Placental pericyte (primary cell): ENCODE results near the gene MCM10. TPM values are rescaled to one million over a fixed set of nuclear protein-coding genes. Genes with fewer than 3 reads are reported as not detected.

Experiments
- small RNA-seq: library from RNA; depleted of rRNA; stranded (forward); fragments of <200 nt; gene quantifications from one replicate; pipeline ENCODE3, GENCODE V24; 2012; ENCODE audit warnings: low replicate concordance
- total RNA-seq: library from RNA; depleted of rRNA; stranded (reverse); fragments of >200 nt; gene quantifications from 2 replicates; pipeline ENCODE4 v1.2.3, GENCODE V29; 2012

MCM10 gene
- total RNA-seq: 0.44 and 21.8 TPM in 2 replicates

GRCh38 chr10:13160934-13161856 lies at the start of gene MCM10:
TSS of gene MCM10 (plus strand) at chr10:13161558. CDS start at chr10:13164203, 2,645 bp downstream.

GRCh38 chr10:13234172-13234571 lies 72.8 kb downstream of the MCM10 start, which contains the start of gene UCMA:
TSS of gene UCMA (minus strand) at chr10:13234374. CDS start at chr10:13234258, 116 bp downstream.

Small RNA genes lying within 50 kb of the gene (small RNA-seq; reads per million reads assigned to genes)
- 0.23 reads per million for gene RNU6-6P

Other genes with a start within 250 kb of the MCM10 start
- under 0.01 and 1.3 TPM in 2 replicates for gene CCDC3, start 159.8 kb upstream of the MCM10 start, total RNA-seq
- gene OPTN, start 61.4 kb upstream of the MCM10 start, total RNA-seq: 74.7 and 184 TPM in 2 replicates
- gene UCMA, start 72.8 kb downstream of the MCM10 start, total RNA-seq: not detected in 2 replicates
- 10.0 and 12.0 TPM in 2 replicates for gene PHYH, start 138.5 kb downstream of the MCM10 start, total RNA-seq
- 20.1 and 37.8 TPM in 2 replicates for gene SEPHS1, start 186.7 kb downstream of the MCM10 start, total RNA-seq